KMS-11 (cell line): ENCODE measurements around the gene THAP11.

Experiments used
- H2AFZ ChIP-seq: fragments of 200-600 bp; sonication (generic); 2 replicates; pipeline ENCODE4 v1.6.1; 2016; ENCODE audit warnings: antibody characterized with exemption, mixed run types, low read depth
- H3K27ac ChIP-seq: fragments of 200-600 bp; sonication (generic); 2 replicates; pipeline ENCODE4 v1.6.1; 2016; ENCODE audit warnings: mild to moderate bottlenecking, mixed run types
- H3K27me3 ChIP-seq: fragments of 200-600 bp; sonication (generic); 2 replicates; pipeline ENCODE4 v1.6.1; 2017; ENCODE audit warnings: mild to moderate bottlenecking, low read depth, mixed run types, moderate library complexity; ENCODE audit not compliant: insufficient read depth
- H3K36me3 ChIP-seq: fragments of 200-600 bp; sonication (generic); 2 replicates; pipeline ENCODE4 v1.6.1; 2017; ENCODE audit warnings: mild to moderate bottlenecking, mixed run types; ENCODE audit not compliant: insufficient read depth
- H3K4me1 ChIP-seq: fragments of 200-600 bp; sonication (generic); 2 replicates; pipeline ENCODE4 v1.6.1; 2016; ENCODE audit warnings: mild to moderate bottlenecking, low read depth, mixed run types; ENCODE audit not compliant: poor library complexity, severe bottlenecking
- H3K4me2 ChIP-seq: fragments of 200-600 bp; sonication (generic); 2 replicates; pipeline ENCODE4 v1.7.0; 2016; ENCODE audit warnings: mild to moderate bottlenecking, mixed run types
- H3K4me3 ChIP-seq: fragments of 200-600 bp; sonication (generic); IDR thresholded peaks from 2 replicates; pipeline ENCODE4 v1.6.1; 2017; ENCODE audit warnings: low read depth, low read length, mixed read lengths; ENCODE audit not compliant: insufficient read depth
- H3K79me2 ChIP-seq: fragments of 200-600 bp; sonication (generic); 2 replicates; pipeline ENCODE4 v1.6.1; 2016; ENCODE audit warnings: low read depth, mixed run types; ENCODE audit not compliant: insufficient read depth
- H3K9ac ChIP-seq: fragments of 200-600 bp; sonication (generic); 2 replicates; pipeline ENCODE4 v1.6.1; 2016; ENCODE audit warnings: mild to moderate bottlenecking, mixed run types
- H4K20me1 ChIP-seq: fragments of 200-600 bp; sonication (generic); 2 replicates; pipeline ENCODE4 v1.6.1; 2016; ENCODE audit warnings: mild to moderate bottlenecking, mixed run types; ENCODE audit not compliant: insufficient read depth
- CTCF ChIP-seq: fragments of 200-600 bp; sonication (generic); conservative IDR thresholded peaks from 2 replicates; pipeline ENCODE4 v1.6.1; 2017; ENCODE audit warnings: low read depth, mild to moderate bottlenecking, antibody characterized with exemption, low read length, moderate library complexity, mixed read lengths

Gene THAP11

GRCh38 chr16:67882374-67883145, 40.4 kb downstream of the THAP11 start:
- no peaks in the 10 kb centered on the region for H4K20me1 ChIP-seq
- no peaks in the 10 kb centered on the region for H3K27me3 ChIP-seq
- no peak overlapping the region for H2AFZ ChIP-seq
- H3K9ac ChIP-seq, result no peak overlapping the region
- H3K4me2 ChIP-seq, result no peak overlapping the region
- no peaks in the 10 kb centered on the region for H3K4me1 ChIP-seq
- H3K4me3 ChIP-seq, result no peak overlapping the region
- TF ChIP-seq CTCF, result no peak
- H3K79me2 ChIP-seq, result no peaks in the 10 kb centered on the region
- no peak overlapping the region for H3K27ac ChIP-seq
- peaks cover 14% of the 10 kb centered on the region; the same call in 1 of the 2 replicates for H3K36me3 ChIP-seq

DNA sequence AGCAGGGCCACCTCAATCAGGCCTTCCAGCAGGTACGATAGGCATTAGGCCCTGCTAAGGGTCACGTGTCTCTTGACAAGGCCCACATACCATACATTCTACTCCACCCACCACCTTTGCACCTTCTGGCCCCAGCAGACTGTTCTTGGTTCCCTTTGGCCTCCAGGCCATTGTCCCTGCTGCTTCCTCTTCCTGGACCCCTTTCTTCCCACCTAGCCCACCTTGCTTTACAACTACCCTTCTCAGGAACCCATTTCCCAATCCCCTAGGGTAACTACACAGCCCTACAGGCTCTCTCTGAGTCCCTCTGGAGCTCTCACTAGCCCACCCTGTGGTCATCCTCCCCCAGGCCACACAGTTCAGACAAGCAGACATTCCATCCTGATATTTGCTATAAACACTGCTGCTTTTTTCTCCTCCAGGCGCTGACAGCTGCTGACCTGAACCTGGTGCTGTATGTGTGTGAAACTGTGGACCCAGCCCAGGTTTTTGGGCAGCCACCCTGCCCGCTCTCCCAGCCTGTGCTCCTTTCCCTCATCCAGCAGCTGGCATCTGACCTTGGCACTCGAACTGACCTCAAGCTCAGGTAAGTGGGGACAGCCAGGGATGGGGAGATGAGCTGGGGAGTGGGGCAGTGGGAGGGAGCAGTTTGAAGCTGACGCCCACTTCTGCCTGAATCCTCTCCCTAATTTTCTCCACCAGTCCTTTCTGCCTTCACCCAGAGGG, 41.2 kb downstream of the THAP11 start:
- Histone ChIP-seq H3K4me2 (no peak overlapping the region), H3K4me1 (no peaks in the 10 kb centered on the region), H3K79me2 (no peaks in the 10 kb centered on the region), H3K27ac (no peak overlapping the region), H4K20me1 (no peaks in the 10 kb centered on the region), H3K36me3 (peaks cover 14% of the 10 kb centered on the region; the same call in 1 of the 2 replicates), H3K9ac (no peak overlapping the region), H3K27me3 (no peaks in the 10 kb centered on the region), H2AFZ (no peak overlapping the region), H3K4me3 (no peak overlapping the region)
- TF ChIP-seq CTCF, result no peak

DNA sequence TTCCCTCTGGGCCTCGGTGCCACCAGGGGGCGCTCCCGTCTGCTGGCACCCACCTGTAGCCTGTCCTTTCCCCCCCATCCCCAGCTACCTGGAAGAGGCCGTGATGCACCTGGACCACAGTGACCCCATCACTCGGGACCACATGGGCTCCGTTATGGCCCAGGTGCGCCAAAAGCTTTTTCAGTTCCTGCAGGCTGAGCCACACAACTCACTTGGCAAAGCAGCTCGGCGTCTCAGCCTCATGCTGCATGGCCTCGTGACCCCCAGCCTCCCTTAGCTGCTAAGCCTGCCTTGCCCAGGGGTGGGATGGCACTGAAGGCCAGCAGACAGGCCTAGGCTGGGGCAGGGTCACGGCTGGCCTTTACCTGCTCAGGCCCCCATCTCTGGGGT, 41.7 kb downstream of the THAP11 start:
- H3K36me3 ChIP-seq, result peaks cover 8% of the 10 kb centered on the region; the same call in 1 of the 2 replicates
- H3K27me3 ChIP-seq, result no peaks in the 10 kb centered on the region
- no peaks in the 10 kb centered on the region for H3K4me1 ChIP-seq
- no peaks in the 10 kb centered on the region for H4K20me1 ChIP-seq
- peak; percentile 89 for TF ChIP-seq CTCF
- no peak overlapping the region for H3K27ac ChIP-seq
- H3K79me2 ChIP-seq, result no peaks in the 10 kb centered on the region
- H3K4me3 ChIP-seq, result no peak overlapping the region
- H3K4me2 ChIP-seq, result no peak overlapping the region
- H2AFZ ChIP-seq, result no peak overlapping the region
- no peak overlapping the region for H3K9ac ChIP-seq

GRCh38 chr16:67884684-67885083, 42.6 kb downstream of the THAP11 start, which contains the start of gene NRN1L:
Gene NRN1L, plus strand, starts transcription at chr16:67884885. Its CDS starts 19 bp downstream, at chr16:67884904.
- H3K36me3 ChIP-seq, result 0 out of 2 replicates have a peak, but pooled peaks cover 5% of the 10 kb centered on the region
- H3K4me3 ChIP-seq, result no peak within 1 kb of the TSS
- H4K20me1 ChIP-seq, result no peaks in the 10 kb centered on the region
- no peaks in the 10 kb centered on the region for H3K27me3 ChIP-seq
- TF ChIP-seq CTCF, result no peak
- no peaks in the 10 kb centered on the region for H3K79me2 ChIP-seq
- no peak within 1 kb of the TSS for H3K9ac ChIP-seq
- H3K27ac ChIP-seq, result no peak within 1 kb of the TSS
- H2AFZ ChIP-seq, result no peak within 1 kb of the TSS
- H3K4me2 ChIP-seq, result no peak within 1 kb of the TSS
- H3K4me1 ChIP-seq, result no peaks in the 10 kb centered on the region
